HepG2 (cell line): ENCODE measurements around the gene EFNA3. TPM values are rescaled to one million over a fixed set of nuclear protein-coding genes. Genes with fewer than 3 reads are reported as not detected.

Source experiments
- AKAP8 ChIP-seq: sonication (generic); formaldehyde crosslinking; IDR thresholded peaks from 2 replicates; pipeline ENCODE4 v1.5.1; 2020; ENCODE audit warnings: mild to moderate bottlenecking, missing genetic modification reagents
- ARNT2 ChIP-seq: sonication (generic); formaldehyde crosslinking; IDR thresholded peaks from 2 replicates; pipeline ENCODE4 v1.8.0; 2022; ENCODE audit warnings: mild to moderate bottlenecking, low read depth, missing genetic modification reagents, moderate library complexity
- CEBPB ChIP-seq: IDR thresholded peaks from 2 replicates; pipeline ENCODE4 v1.6.1; 2011; ENCODE audit warnings: low read depth, low read length, improper control_type of control experiment, borderline replicate concordance
- EEA1 ChIP-seq: sonication (generic); formaldehyde crosslinking; IDR thresholded peaks from 2 replicates; pipeline ENCODE4 v1.5.1; 2020; ENCODE audit warnings: mild to moderate bottlenecking, missing genetic modification reagents, borderline replicate concordance
- GATAD1 ChIP-seq: IDR thresholded peaks from 2 replicates; pipeline ENCODE4 v1.6.1; 2016; ENCODE audit warnings: missing genetic modification reagents, missing compliant biosample characterization
- HHEX ChIP-seq: IDR thresholded peaks from 2 replicates; pipeline ENCODE4 v1.6.1; 2016; ENCODE audit warnings: control low read depth
- HNRNPK ChIP-seq: fragments of 200-400 bp; formaldehyde crosslinking; IDR thresholded peaks from 2 replicates; pipeline ENCODE4 v1.6.1; 2018; ENCODE audit warnings: low read length, low read depth, moderate library complexity, mild to moderate bottlenecking; ENCODE audit not compliant: poor library complexity, severe bottlenecking
- MEF2D ChIP-seq: sonication (generic); formaldehyde crosslinking; IDR thresholded peaks from 2 replicates; pipeline ENCODE4 v1.5.1; 2020; ENCODE audit warnings: mild to moderate bottlenecking, missing genetic modification reagents
- NRL ChIP-seq: sonication (generic); formaldehyde crosslinking; IDR thresholded peaks from 2 replicates; pipeline ENCODE4 v1.5.0; 2020; ENCODE audit warnings: missing genetic modification reagents, mild to moderate bottlenecking, moderate library complexity, borderline replicate concordance
- PHF8 ChIP-seq: sonication (generic); formaldehyde crosslinking; IDR thresholded peaks from 2 replicates; pipeline ENCODE4 v1.5.0; 2020; ENCODE audit warnings: missing genetic modification reagents
- PREB ChIP-seq: sonication (generic); formaldehyde crosslinking; IDR thresholded peaks from 2 replicates; pipeline ENCODE4 v1.4.0; 2020; ENCODE audit warnings: missing genetic modification reagents
- PRMT3 ChIP-seq: sonication (generic); formaldehyde crosslinking; IDR thresholded peaks from 2 replicates; pipeline ENCODE4 v1.8.1; 2022; ENCODE audit warnings: low read depth, mild to moderate bottlenecking, moderate library complexity, missing genetic modification reagents, borderline replicate concordance
- REPIN1 ChIP-seq: sonication (generic); formaldehyde crosslinking; IDR thresholded peaks from 2 replicates; pipeline ENCODE4 v1.8.0; 2022; ENCODE audit warnings: missing genetic modification reagents, low read depth, mild to moderate bottlenecking, borderline replicate concordance
- RFXAP ChIP-seq: sonication (generic); formaldehyde crosslinking; IDR thresholded peaks from 2 replicates; pipeline ENCODE4 v1.4.0; 2020; ENCODE audit warnings: missing genetic modification reagents, borderline replicate concordance
- SSRP1 ChIP-seq: IDR thresholded peaks from 2 replicates; pipeline ENCODE4 v1.6.1; 2016; ENCODE audit warnings: control low read depth
- ZFP62 ChIP-seq: sonication (generic); formaldehyde crosslinking; IDR thresholded peaks from 2 replicates; pipeline ENCODE4 v1.4.0; 2020; ENCODE audit warnings: missing genetic modification reagents
- ZKSCAN8 ChIP-seq: IDR thresholded peaks from 2 replicates; pipeline ENCODE4 v1.6.1; 2016; ENCODE audit warnings: borderline replicate concordance, missing genetic modification reagents, missing compliant biosample characterization
- ZNF350 ChIP-seq: sonication (generic); formaldehyde crosslinking; IDR thresholded peaks from 2 replicates; pipeline ENCODE4 v1.4.0; 2020; ENCODE audit warnings: mild to moderate bottlenecking, low read depth, missing genetic modification reagents, borderline replicate concordance
- ZNF558 ChIP-seq: sonication (generic); formaldehyde crosslinking; IDR thresholded peaks from 2 replicates; pipeline ENCODE4 v1.9.0; 2022; ENCODE audit warnings: mild to moderate bottlenecking, missing genetic modification reagents, borderline replicate concordance
- ZNF572 ChIP-seq: sonication (generic); formaldehyde crosslinking; IDR thresholded peaks from 2 replicates; pipeline ENCODE4 v1.5.1; 2020; ENCODE audit warnings: mild to moderate bottlenecking, missing genetic modification reagents
- ZNF879 ChIP-seq: sonication (generic); formaldehyde crosslinking; IDR thresholded peaks from 2 replicates; pipeline ENCODE4 v1.8.1; 2023; ENCODE audit warnings: missing genetic modification reagents
- polyA plus RNA-seq, 8 experiments: library from polyadenylated mRNA; depleted of rRNA in 3 of 8; stranded (reverse) in 7 of 8; unstranded in 1 of 8; fragments of >200 nt; fragmentation: Illumina TruSeq in 4 of 8; extraction: Trizol in 4 of 8; gene quantifications; 2 replicates each; pipeline versions ENCODE4 v1.2.1 to v1.2.3, GENCODE V29; 2011 to 2016; ENCODE audit warnings: low read depth in 4 of 8, missing spikeins in 1 of 8, mixed read lengths in 1 of 8; ENCODE audit not compliant: insufficient read depth in 1 of 8
- total RNA-seq, 5 experiments: library from RNA; depleted of rRNA; stranded (reverse); fragments of >200 nt; fragmentation: Illumina TruSeq; extraction: Trizol; gene quantifications; 2 replicates each; pipeline ENCODE4 v1.2.3, GENCODE V29; 2016; ENCODE audit warnings: low read depth in 1 of 5
- TF ChIP-seq, protein P1 (sequence below): sonication (generic); formaldehyde crosslinking; IDR thresholded peaks from 2 replicates; pipeline ENCODE4 v1.4.0; 2020; ENCODE audit warnings: missing genetic modification reagents
- TF ChIP-seq, protein P2 (sequence below): sonication (generic); formaldehyde crosslinking; IDR thresholded peaks from 2 replicates; pipeline ENCODE4 v1.8.0; 2022; ENCODE audit warnings: missing genetic modification reagents, mild to moderate bottlenecking, moderate library complexity, borderline replicate concordance

Gene EFNA3
- total and polyA plus RNA-seq, 2 of the 13 experiments (the other 11 are each of a cell fraction or from before 2014, with no cell fraction given): 1.0 to 5.7 TPM

DNA sequence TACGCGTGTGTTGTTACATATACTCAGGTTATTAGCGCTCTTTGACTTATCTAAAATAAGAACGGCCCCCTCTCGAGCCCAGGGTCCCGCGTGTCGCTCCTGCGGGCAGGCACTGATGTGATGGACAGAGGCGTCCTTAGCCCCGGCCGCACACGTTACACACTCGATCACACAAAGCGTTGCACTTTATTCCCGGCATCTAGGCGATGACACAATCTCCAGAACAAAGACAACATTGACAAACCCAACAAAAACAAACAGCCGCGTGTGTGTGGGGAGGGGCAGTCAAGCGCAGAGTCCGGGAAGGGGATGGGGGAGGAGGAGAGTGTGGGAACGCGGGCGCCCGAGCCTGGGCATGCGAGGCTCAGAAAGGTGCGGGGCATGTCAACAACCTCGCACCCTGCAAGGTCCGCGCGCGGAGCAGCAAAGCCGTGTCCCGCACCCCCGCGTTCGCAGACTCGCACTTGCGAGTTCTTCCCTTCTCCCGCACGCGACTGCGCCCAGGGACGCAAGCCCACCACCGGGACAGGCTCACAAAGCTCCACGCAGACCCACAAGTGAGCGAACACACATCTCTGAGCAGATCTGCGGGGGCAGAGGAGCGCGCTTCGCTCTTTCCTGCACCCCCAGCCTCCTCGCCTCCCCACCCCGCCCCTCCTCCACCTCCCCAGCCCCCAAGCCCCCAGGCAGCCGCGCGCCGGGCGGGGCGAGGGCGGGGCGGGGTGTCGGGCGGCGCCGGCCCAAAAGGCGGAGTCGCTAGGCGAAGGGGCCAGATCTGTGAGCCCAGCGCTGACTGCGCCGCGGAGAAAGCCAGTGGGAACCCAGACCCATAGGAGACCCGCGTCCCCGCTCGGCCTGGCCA, 48.7 kb downstream of the EFNA3 start, which contains the start of gene EFNA1 (continued):
- TF ChIP-seq CEBPB: peak; percentile 98
- TF ChIP-seq, protein P1, sequence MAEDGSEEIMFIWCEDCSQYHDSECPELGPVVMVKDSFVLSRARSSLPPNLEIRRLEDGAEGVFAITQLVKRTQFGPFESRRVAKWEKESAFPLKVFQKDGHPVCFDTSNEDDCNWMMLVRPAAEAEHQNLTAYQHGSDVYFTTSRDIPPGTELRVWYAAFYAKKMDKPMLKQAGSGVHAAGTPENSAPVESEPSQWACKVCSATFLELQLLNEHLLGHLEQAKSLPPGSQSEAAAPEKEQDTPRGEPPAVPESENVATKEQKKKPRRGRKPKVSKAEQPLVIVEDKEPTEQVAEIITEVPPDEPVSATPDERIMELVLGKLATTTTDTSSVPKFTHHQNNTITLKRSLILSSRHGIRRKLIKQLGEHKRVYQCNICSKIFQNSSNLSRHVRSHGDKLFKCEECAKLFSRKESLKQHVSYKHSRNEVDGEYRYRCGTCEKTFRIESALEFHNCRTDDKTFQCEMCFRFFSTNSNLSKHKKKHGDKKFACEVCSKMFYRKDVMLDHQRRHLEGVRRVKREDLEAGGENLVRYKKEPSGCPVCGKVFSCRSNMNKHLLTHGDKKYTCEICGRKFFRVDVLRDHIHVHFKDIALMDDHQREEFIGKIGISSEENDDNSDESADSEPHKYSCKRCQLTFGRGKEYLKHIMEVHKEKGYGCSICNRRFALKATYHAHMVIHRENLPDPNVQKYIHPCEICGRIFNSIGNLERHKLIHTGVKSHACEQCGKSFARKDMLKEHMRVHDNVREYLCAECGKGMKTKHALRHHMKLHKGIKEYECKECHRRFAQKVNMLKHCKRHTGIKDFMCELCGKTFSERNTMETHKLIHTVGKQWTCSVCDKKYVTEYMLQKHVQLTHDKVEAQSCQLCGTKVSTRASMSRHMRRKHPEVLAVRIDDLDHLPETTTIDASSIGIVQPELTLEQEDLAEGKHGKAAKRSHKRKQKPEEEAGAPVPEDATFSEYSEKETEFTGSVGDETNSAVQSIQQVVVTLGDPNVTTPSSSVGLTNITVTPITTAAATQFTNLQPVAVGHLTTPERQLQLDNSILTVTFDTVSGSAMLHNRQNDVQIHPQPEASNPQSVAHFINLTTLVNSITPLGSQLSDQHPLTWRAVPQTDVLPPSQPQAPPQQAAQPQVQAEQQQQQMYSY: 0 out of 2 replicates have a peak, but pooled peaks have one; percentile 21
- TF ChIP-seq PREB (CRISPR knock-in tag): no peak
- TF ChIP-seq SSRP1 (CRISPR knock-in tag): no peak
- no peak for TF ChIP-seq ZKSCAN8 (CRISPR knock-in tag)
- peak; percentile 75 for TF ChIP-seq GATAD1 (CRISPR knock-in tag)
- peak; percentile 68 for TF ChIP-seq REPIN1
- TF ChIP-seq HNRNPK: peak; percentile 84
- TF ChIP-seq HHEX (CRISPR knock-in tag): 0 out of 2 replicates have a peak, but pooled peaks have one; percentile 60
- TF ChIP-seq ZNF350: peak; percentile 45; the same call in 1 of the 2 replicates
- no peak for TF ChIP-seq EEA1 (CRISPR knock-in tag)
- no peak for TF ChIP-seq ZNF572
- no peak; the same call in 1 of the 2 replicates for TF ChIP-seq NRL (CRISPR knock-in tag)
- TF ChIP-seq, protein P2, sequence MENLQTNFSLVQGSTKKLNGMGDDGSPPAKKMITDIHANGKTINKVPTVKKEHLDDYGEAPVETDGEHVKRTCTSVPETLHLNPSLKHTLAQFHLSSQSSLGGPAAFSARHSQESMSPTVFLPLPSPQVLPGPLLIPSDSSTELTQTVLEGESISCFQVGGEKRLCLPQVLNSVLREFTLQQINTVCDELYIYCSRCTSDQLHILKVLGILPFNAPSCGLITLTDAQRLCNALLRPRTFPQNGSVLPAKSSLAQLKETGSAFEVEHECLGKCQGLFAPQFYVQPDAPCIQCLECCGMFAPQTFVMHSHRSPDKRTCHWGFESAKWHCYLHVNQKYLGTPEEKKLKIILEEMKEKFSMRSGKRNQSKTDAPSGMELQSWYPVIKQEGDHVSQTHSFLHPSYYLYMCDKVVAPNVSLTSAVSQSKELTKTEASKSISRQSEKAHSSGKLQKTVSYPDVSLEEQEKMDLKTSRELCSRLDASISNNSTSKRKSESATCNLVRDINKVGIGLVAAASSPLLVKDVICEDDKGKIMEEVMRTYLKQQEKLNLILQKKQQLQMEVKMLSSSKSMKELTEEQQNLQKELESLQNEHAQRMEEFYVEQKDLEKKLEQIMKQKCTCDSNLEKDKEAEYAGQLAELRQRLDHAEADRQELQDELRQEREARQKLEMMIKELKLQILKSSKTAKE (CRISPR knock-in tag): peak; percentile 96
- TF ChIP-seq ZNF558 (CRISPR knock-in tag): no peak; the same call in 1 of the 2 replicates
- no peak for TF ChIP-seq ZFP62
- TF ChIP-seq PHF8: peak; percentile 62; the same call in 1 of the 2 replicates
- TF ChIP-seq AKAP8 (CRISPR knock-in tag): no peak
- 0 out of 2 replicates have a peak, but pooled peaks have one; percentile 47 for TF ChIP-seq RFXAP (CRISPR knock-in tag)
- TF ChIP-seq PRMT3 (CRISPR knock-in tag): no peak
- no peak; the same call in 1 of the 2 replicates for TF ChIP-seq ARNT2 (CRISPR knock-in tag)
- TF ChIP-seq ZNF879 (CRISPR knock-in tag): 0 out of 2 replicates have a peak, but pooled peaks have one; percentile 41
- peak; percentile 72 for TF ChIP-seq MEF2D (CRISPR knock-in tag)
